ENCODE measurements around the gene NOX5. TPM values are rescaled to one million over a fixed set of nuclear protein-coding genes. Genes with fewer than 3 reads are reported as not detected.

The NOX5 gene
- total and polyA plus RNA-seq, 2 donors (not counting 1 experiment from before 2014, with no cell fraction given): 0.01 to 0.05 TPM

DNA sequence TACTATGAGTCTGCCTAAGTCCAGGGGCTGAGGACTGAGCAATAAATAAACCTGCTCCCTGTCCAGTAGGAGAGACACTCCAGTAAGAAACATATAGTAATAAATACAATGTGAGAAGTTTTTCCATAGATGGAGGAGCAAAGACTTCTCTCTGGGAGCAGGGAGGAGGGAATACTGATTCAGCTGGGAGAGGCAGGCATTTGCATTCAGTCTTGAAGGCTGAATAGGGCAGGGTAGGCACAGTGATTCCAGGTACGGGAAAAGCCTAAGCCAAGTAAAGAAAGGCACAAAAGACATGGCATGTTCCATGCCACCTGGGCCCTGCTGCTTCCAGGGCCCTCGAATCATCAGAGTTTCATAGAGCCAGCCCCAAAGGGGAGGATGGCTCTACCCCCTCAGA is 86.3 kb downstream of the NOX5 start:
- intact Hi-C loops (cut with micrococcal nuclease): no loop called here
- WGBS (ENCODE audit: insufficient coverage): 76% methylated on average over 2 of the region's 2 CpGs
- CTCF ChIA-PET: no interaction called here
- DNase-seq (no peak), ATAC-seq (ENCODE audit: low read depth) (no peak)
- H3K9me3 Mint-ChIP-seq (ENCODE audit: insufficient read depth): no peaks in the 10 kb centered on the region
- no peaks in the 10 kb centered on the region for H3K4me1 Mint-ChIP-seq
- no peaks in the 10 kb centered on the region for H3K9me3 ChIP-seq (ENCODE audit: control extremely low read depth in 1 of 3, control insufficient read depth in 2 of 3, insufficient read depth in 1 of 3, low read length in 2 of 3)
- H3K79me2 ChIP-seq (ENCODE audit: control insufficient read depth, insufficient read depth, low read length): no peaks in the 10 kb centered on the region
- no peak overlapping the region for H2AFZ ChIP-seq (ENCODE audit: insufficient read depth, low read depth, low read length, poor library complexity, severe bottlenecking)
- H3K4me3 Mint-ChIP-seq: no peak overlapping the region
- H3K27ac Mint-ChIP-seq: no peak overlapping the region
- no peaks in the 10 kb centered on the region for H3K36me3 ChIP-seq (replicated peaks in 1 of 2; ENCODE audit: control extremely low read depth in 1 of 2, control insufficient read depth in 1 of 2, extremely low read depth in 1 of 2, insufficient read depth in 2 of 2, low read length in 1 of 2)
- H3K27me3 Mint-ChIP-seq: peaks cover 14% of the 10 kb centered on the region
- H3K4me1 ChIP-seq (ENCODE audit: control insufficient read depth in 2 of 2, insufficient read depth in 2 of 2, low read length in 2 of 2): no peaks in the 10 kb centered on the region
- no peak overlapping the region for H3K4me3 ChIP-seq (ENCODE audit: control extremely low read depth in 1 of 5, extremely low read depth in 1 of 5, insufficient read depth in 1 of 5, low read depth in 2 of 5, low read length in 4 of 5)
- no peak overlapping the region for H3K4me2 ChIP-seq (replicated peaks; ENCODE audit: low read depth, low read length, poor library complexity, severe bottlenecking)
- no peaks in the 10 kb centered on the region for H4K20me1 ChIP-seq (ENCODE audit: control insufficient read depth, insufficient read depth, low read length, poor library complexity, severe bottlenecking)
- POLR2A ChIA-PET: no interaction called here
- no peak for TF ChIP-seq EZH2 (IDR thresholded peaks at IDR 0.05; ENCODE audit: borderline replicate concordance, insufficient read depth, low read depth, low read length, poor library complexity, severe bottlenecking)
- TF ChIP-seq, protein P1, sequence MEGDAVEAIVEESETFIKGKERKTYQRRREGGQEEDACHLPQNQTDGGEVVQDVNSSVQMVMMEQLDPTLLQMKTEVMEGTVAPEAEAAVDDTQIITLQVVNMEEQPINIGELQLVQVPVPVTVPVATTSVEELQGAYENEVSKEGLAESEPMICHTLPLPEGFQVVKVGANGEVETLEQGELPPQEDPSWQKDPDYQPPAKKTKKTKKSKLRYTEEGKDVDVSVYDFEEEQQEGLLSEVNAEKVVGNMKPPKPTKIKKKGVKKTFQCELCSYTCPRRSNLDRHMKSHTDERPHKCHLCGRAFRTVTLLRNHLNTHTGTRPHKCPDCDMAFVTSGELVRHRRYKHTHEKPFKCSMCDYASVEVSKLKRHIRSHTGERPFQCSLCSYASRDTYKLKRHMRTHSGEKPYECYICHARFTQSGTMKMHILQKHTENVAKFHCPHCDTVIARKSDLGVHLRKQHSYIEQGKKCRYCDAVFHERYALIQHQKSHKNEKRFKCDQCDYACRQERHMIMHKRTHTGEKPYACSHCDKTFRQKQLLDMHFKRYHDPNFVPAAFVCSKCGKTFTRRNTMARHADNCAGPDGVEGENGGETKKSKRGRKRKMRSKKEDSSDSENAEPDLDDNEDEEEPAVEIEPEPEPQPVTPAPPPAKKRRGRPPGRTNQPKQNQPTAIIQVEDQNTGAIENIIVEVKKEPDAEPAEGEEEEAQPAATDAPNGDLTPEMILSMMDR (IDR thresholded peaks at IDR 0.05): no peak
- H3K27ac ChIP-seq (ENCODE audit: low read length in 2 of 2): no peak overlapping the region
- no peak overlapping the region for H3K9ac ChIP-seq (ENCODE audit: low read length)
- H3K27me3 ChIP-seq (replicated peaks in 1 of 4; ENCODE audit: control extremely low read depth in 1 of 4, control insufficient read depth in 3 of 4, insufficient read depth in 4 of 4, low read length in 3 of 4): no peaks in the 10 kb centered on the region

DNA sequence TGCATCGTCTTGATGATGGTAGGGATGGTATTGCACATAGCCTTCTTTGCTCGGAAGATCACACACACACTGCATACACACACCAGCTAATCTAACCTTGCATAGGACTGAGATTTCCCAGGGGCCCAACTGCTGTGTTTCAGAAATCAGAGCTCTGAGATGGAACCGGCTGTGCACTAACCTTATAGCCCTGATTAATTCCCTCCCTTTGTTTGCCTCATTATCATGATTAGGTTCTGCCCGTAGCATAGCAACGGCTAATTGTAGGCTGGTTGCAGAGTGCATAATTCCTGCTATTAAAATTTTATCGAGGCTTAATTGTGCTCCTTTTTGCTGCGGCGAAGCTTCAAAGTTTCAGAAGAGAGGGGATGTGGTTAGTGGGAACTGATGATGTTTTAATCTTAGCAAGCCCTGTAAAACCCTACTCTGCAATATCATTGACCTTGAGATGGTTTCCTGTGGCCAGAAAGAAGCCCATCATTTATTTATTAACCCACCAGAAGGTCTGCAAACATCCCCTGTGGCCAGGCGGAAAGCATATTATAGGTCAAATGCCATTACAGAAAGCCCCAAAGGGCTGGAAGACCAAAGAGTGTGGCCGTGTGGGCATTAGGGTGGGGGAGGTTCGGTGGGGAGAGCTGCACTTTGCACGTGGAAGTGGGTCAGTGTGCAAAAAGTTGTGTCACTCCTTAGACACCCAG is 89.7 kb downstream of the NOX5 start:
- Histone ChIP-seq H3K9ac (ENCODE audit: low read length) (no peak overlapping the region), H3K4me1 (ENCODE audit: control insufficient read depth in 2 of 2, insufficient read depth in 2 of 2, low read length in 2 of 2) (no peaks in the 10 kb centered on the region), H3K27me3 (replicated peaks in 1 of 4; ENCODE audit: control extremely low read depth in 1 of 4, control insufficient read depth in 3 of 4, insufficient read depth in 4 of 4, low read length in 3 of 4) (no peaks in the 10 kb centered on the region), H3K9me3 (ENCODE audit: control extremely low read depth in 1 of 3, control insufficient read depth in 2 of 3, insufficient read depth in 1 of 3, low read length in 2 of 3) (no peaks in the 10 kb centered on the region), H3K79me2 (ENCODE audit: control insufficient read depth, insufficient read depth, low read length) (no peaks in the 10 kb centered on the region), H3K4me2 (replicated peaks; ENCODE audit: low read depth, low read length, poor library complexity, severe bottlenecking) (no peak overlapping the region), H2AFZ (ENCODE audit: insufficient read depth, low read depth, low read length, poor library complexity, severe bottlenecking) (no peak overlapping the region), H3K36me3 (replicated peaks in 1 of 2; ENCODE audit: control extremely low read depth in 1 of 2, control insufficient read depth in 1 of 2, extremely low read depth in 1 of 2, insufficient read depth in 2 of 2, low read length in 1 of 2) (no peaks in the 10 kb centered on the region), H4K20me1 (ENCODE audit: control insufficient read depth, insufficient read depth, low read length, poor library complexity, severe bottlenecking) (no peaks in the 10 kb centered on the region), H3K27ac (ENCODE audit: low read length in 2 of 2) (no peak overlapping the region), H3K4me3 (ENCODE audit: control extremely low read depth in 1 of 5, extremely low read depth in 1 of 5, insufficient read depth in 1 of 5, low read depth in 2 of 5, low read length in 4 of 5) (no peak overlapping the region)
- CTCF ChIA-PET: no interaction called here
- DNase-seq: no peak
- H3K4me1 Mint-ChIP-seq: no peaks in the 10 kb centered on the region
- H3K27me3 Mint-ChIP-seq: peaks cover 14% of the 10 kb centered on the region
- 60% methylated on average over 8 of the region's 12 CpGs for WGBS (ENCODE audit: insufficient coverage)
- no peak overlapping the region for H3K27ac Mint-ChIP-seq
- no peaks in the 10 kb centered on the region for H3K9me3 Mint-ChIP-seq (ENCODE audit: insufficient read depth)
- TF ChIP-seq, protein P1 (IDR thresholded peaks at IDR 0.05): no peak
- TF ChIP-seq EZH2 (IDR thresholded peaks at IDR 0.05; ENCODE audit: borderline replicate concordance, insufficient read depth, low read depth, low read length, poor library complexity, severe bottlenecking): no peak
- intact Hi-C loops (cut with micrococcal nuclease): no loop called here
- POLR2A ChIA-PET: no interaction called here
- no peak overlapping the region for H3K4me3 Mint-ChIP-seq
- no peak for ATAC-seq (ENCODE audit: low read depth)
